Lower leg skin (tissue), 4 donors: ENCODE measurements around the gene INHBE. TPM values are rescaled to one million over a fixed set of nuclear protein-coding genes. Genes with fewer than 3 reads are reported as not detected.
"Not testable (repeated sequence)": the region's sequence is repeated elsewhere in the genome, so short reads cannot be mapped to it uniquely, and the experiment has no call there.

Experiments
- DNase-seq, 2 donors: peaks; one replicate each; pipeline ENCODE4 v3.0.0-alpha.2; 2019; ENCODE audit warnings: low spot score in 2 of 2
- H3K4me3 ChIP-seq: fragments of 200-600 bp; sonication (generic); 2 replicates; pipeline ENCODE4 v1.5.1; 2017; ENCODE audit warnings: mild to moderate bottlenecking, low read depth; ENCODE audit not compliant: poor library complexity, severe bottlenecking
- CTCF ChIP-seq, 3 donors: fragments of 450-650 bp; IDR thresholded peaks; one replicate each; pipeline ENCODE4 v1.5.1; 2016; ENCODE audit warnings: antibody characterized with exemption in 3 of 3, mild to moderate bottlenecking in 3 of 3, moderate library complexity in 2 of 3
- POLR2A ChIP-seq, 2 donors: fragments of 450-650 bp; IDR thresholded peaks; one replicate each; pipeline ENCODE4 v1.6.1; 2016 to 2017; ENCODE audit warnings: antibody characterized with exemption in 2 of 2, mild to moderate bottlenecking in 1 of 2, moderate library complexity in 1 of 2
- WGBS, 2 donors: methylation state at CpG; one replicate each; pipeline ENCODE4 v1.1.5; 2018; 5-methylcytosine and 5-hydroxymethylcytosine counted together
- intact Hi-C: fragments of 100-400 bp; cut with DNase I; formaldehyde crosslinking; loops from one replicate; pipeline ENCODE4 v1.15.0; 2023; ENCODE audit warnings: low total_unique reads
- total RNA-seq, 4 donors: library from RNA; depleted of rRNA; stranded (reverse); fragments of >200 nt; gene quantifications; one replicate each; pipeline ENCODE4 v1.1.0, GENCODE V29; 2016

Gene INHBE
- total RNA-seq: not detected

- no peak within 1 kb of the TSS for H3K4me3 ChIP-seq
- TF ChIP-seq CTCF (IDR thresholded peaks at IDR 0.05): peak in 1 of 3 donors; percentile 45
- TF ChIP-seq POLR2A (IDR thresholded peaks at IDR 0.05): no peak
- intact Hi-C loops: loop anchor here (5.0 kb wide), 1 partner anchor 192 kb away; no protein-coding TSS in a partner anchor
- no peak for DNase-seq
- WGBS, 2 donors: 66 to 71% methylated on average over 9 to 10 of the region's 10 CpGs
Measured at GRCh38 chr12:57454566-57455373, at the start of gene INHBE. INHBE (plus strand) TSS chr12:57455307; CDS start chr12:57455537, 230 bp downstream.

- no peak for DNase-seq
- intact Hi-C loops: no loop called here
- WGBS, 2 donors: 91 to 94% methylated on average over 4 of the region's 4 CpGs
- no peak for TF ChIP-seq POLR2A (IDR thresholded peaks at IDR 0.05)
- TF ChIP-seq CTCF (IDR thresholded peaks at IDR 0.05): no peak
- no peak overlapping the region for H3K4me3 ChIP-seq
Measured at GRCh38 chr12:57410534-57410933, 44.6 kb upstream of the INHBE start.

- DNase-seq, intact Hi-C loops, H3K4me3 ChIP-seq: not testable (repeated sequence)
- WGBS, 2 donors: 80 to 95% methylated on average over 6 of the region's 6 CpGs
Measured at GRCh38 chr12:57414160-57414559, 40.9 kb upstream of the INHBE start.

GRCh38 chr12:57415088-57415487, 40.0 kb upstream of the INHBE start:
- no peak overlapping the region for H3K4me3 ChIP-seq
- 81 to 87% methylated on average over 2 of the region's 2 CpGs for WGBS, 2 donors
- DNase-seq: no peak
- TF ChIP-seq CTCF (IDR thresholded peaks at IDR 0.05) (no peak), POLR2A (IDR thresholded peaks at IDR 0.05) (no peak)
- intact Hi-C loops: no loop called here

- intact Hi-C loops: no loop called here
- peak in 1 of 2 donors; percentile 39 for DNase-seq
- WGBS, 2 donors: 86 to 89% methylated on average over 8 of the region's 8 CpGs
- no peak overlapping the region for H3K4me3 ChIP-seq
- no peak for TF ChIP-seq CTCF (IDR thresholded peaks at IDR 0.05)
- no peak for TF ChIP-seq POLR2A (IDR thresholded peaks at IDR 0.05)
Measured at GRCh38 chr12:57416039-57416996, 38.8 kb upstream of the INHBE start.

- H3K4me3 ChIP-seq: no peak overlapping the region
- TF ChIP-seq CTCF (IDR thresholded peaks at IDR 0.05) (no peak), POLR2A (IDR thresholded peaks at IDR 0.05) (no peak)
- intact Hi-C loops: no loop called here
- 89 to 92% methylated on average over 9 of the region's 9 CpGs for WGBS, 2 donors
- DNase-seq: no peak
Measured at GRCh38 chr12:57418255-57418654, 36.9 kb upstream of the INHBE start.
